A549 treated with Hydrocortisone at 1 μM for 4 hours (cell line): ENCODE results near the gene ESR1. TPM values are rescaled to one million over a fixed set of nuclear protein-coding genes. Genes with fewer than 3 reads are reported as not detected.

Experiments used
- total RNA-seq: library from RNA; stranded (reverse); fragments of 200-300 nt; extraction: Qiagen RNA extraction; gene quantifications from 5 replicates; pipeline ENCODE4 v1.2.3, GENCODE V29; 2022

The ESR1 gene
- not detected in 5 replicates for total RNA-seq

DNA sequence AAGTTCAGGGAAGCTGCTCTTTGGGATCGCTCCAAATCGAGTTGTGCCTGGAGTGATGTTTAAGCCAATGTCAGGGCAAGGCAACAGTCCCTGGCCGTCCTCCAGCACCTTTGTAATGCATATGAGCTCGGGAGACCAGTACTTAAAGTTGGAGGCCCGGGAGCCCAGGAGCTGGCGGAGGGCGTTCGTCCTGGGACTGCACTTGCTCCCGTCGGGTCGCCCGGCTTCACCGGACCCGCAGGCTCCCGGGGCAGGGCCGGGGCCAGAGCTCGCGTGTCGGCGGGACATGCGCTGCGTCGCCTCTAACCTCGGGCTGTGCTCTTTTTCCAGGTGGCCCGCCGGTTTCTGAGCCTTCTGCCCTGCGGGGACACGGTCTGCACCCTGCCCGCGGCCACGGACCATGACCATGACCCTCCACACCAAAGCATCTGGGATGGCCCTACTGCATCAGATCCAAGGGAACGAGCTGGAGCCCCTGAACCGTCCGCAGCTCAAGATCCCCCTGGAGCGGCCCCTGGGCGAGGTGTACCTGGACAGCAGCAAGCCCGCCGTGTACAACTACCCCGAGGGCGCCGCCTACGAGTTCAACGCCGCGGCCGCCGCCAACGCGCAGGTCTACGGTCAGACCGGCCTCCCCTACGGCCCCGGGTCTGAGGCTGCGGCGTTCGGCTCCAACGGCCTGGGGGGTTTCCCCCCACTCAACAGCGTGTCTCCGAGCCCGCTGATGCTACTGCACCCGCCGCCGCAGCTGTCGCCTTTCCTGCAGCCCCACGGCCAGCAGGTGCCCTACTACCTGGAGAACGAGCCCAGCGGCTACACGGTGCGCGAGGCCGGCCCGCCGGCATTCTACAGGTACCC lies at the start of gene ESR1:
Gene ESR1, plus strand, starts transcription at position 170 of the 858 bp plus-strand sequence. Its CDS starts 231 bp downstream, at position 401.

